Epithelial cell of esophagus (primary cell): ENCODE measurements around the gene ZFHX3.

ENCODE experiments used
- DNase-seq: peaks from one replicate; pipeline ENCODE4 v3.0.0; 2010; ENCODE audit warnings: low read depth
- H3K4me3 ChIP-seq: 2 replicates; pipeline ENCODE4 v1.5.1; 2011; ENCODE audit warnings: mild to moderate bottlenecking, low read length, control low read depth
- CTCF ChIP-seq: IDR thresholded peaks from 2 replicates; pipeline ENCODE4 v1.5.1; 2011; ENCODE audit warnings: low read depth, mild to moderate bottlenecking, low read length, control low read depth, inconsistent platforms; ENCODE audit not compliant: insufficient read depth; ENCODE audit errors: missing control alignments

ZFHX3 gene

GRCh38 chr16:73054125-73054484 lies 6.2 kb upstream of the ZFHX3 start:
- no peak for TF ChIP-seq CTCF
- no peak for DNase-seq
- H3K4me3 ChIP-seq = no peak overlapping the region

- peak; percentile 71 for DNase-seq
- no peak overlapping the region for H3K4me3 ChIP-seq
- no peak for TF ChIP-seq CTCF
Observed at GRCh38 chr16:73053364-73054124, 5.6 kb upstream of the ZFHX3 start.

GRCh38 chr16:73053038-73053363 lies 5.1 kb upstream of the ZFHX3 start:
- DNase-seq = no peak
- no peak for TF ChIP-seq CTCF
- H3K4me3 ChIP-seq = no peak overlapping the region

GRCh38 chr16:73052576-73052975 lies 4.6 kb upstream of the ZFHX3 start:
- no peak for DNase-seq
- H3K4me3 ChIP-seq = no peak overlapping the region
- no peak for TF ChIP-seq CTCF

- no peak for DNase-seq
- TF ChIP-seq CTCF = no peak
- no peak overlapping the region for H3K4me3 ChIP-seq
Observed at GRCh38 chr16:73051961-73052360, 4.0 kb upstream of the ZFHX3 start.

- no peak for DNase-seq
- TF ChIP-seq CTCF = no peak
- H3K4me3 ChIP-seq = no peak overlapping the region
Observed at GRCh38 chr16:73051226-73051625, 3.3 kb upstream of the ZFHX3 start.
